HG03432 (cell line): ENCODE measurements around the gene VPS45.
"Not testable (repeated sequence)": the region's sequence is repeated elsewhere in the genome, so short reads cannot be mapped to it uniquely, and the experiment has no call there.

Experiments used
- ATAC-seq: cut with Tn5 transposase; IDR thresholded peaks from one replicate; pipeline ENCODE4 v1.9.1; 2021; ENCODE audit warnings: mild to moderate bottlenecking, moderate library complexity; ENCODE audit not compliant: unreplicated experiment

VPS45 gene

GRCh38 chr1:150185481-150185880, 117.9 kb downstream of the VPS45 start:
- ATAC-seq: no peak

DNA sequence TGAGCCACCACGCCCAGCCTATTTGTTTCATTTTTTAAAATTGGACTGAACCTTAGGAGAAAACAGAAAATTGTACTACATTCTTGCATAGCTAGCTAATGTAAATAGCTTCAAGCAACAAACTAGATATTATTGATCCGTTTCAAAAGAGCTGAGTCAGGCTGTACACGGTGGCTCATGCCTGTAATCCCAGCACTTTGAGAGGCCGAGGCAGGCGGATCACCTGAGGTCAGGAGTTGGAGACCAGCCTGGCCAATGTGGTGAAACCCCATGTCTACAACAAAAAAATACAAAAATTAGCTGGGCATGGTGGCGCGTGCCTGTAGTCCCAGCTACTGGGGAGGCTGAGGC, 118.8 kb downstream of the VPS45 start:
- not testable (repeated sequence) for ATAC-seq

DNA sequence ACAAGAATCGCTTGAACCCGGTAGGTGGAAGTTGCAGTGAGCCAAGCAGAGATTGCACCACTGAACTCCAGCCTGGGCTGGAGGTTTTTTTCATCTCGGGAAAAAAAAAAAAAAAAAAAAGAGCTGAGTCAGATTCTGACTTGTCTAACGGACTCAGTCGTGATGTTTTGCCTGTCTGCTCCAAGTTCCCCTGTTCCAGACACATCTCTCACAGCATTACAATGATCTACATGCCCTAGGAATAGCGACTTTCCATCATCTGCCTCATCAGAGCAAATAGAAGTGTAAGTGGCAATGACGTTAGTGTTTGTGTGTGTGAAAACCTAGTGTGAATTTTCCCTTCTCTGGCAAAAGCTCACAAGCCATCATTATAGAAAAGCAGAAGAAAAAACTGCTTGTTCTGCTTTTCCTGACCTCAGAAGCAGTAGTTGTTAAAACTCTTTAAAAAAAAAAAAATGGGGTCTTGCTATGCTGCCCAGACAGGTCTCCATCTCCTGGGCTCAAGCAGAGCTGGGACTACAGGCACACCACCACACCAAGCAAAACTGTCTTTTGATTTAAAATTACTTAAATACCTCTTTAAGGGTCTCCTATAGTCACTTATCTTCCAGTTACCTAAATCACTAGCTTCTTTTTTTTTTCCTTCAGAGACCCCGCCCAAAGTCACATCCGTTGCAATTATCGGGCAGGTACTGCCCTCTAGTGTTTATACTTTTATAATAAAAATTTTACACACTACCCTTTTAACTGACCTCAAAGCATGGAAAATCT, 119.4 kb downstream of the VPS45 start:
- ATAC-seq: no peak

DNA sequence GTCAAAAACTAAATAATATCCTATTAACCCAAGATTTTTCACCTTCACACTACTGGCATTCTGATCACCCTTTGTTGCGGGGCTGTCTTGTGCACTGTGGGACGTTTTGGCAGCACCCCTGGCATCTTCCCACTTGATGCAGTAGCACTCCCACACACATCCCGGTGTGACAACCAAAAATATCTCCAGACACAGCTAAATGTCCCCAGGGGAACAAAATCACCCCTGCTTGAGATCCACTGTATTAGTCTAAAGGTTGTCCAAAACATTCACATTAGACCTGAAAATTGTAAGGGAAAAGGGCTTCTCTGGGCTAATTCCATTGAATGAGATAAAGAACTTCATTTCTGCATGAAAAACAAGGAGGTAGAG, 120.0 kb downstream of the VPS45 start:
- ATAC-seq: no peak

GRCh38 chr1:150192012-150192411, 124.4 kb downstream of the VPS45 start:
- no peak for ATAC-seq

DNA sequence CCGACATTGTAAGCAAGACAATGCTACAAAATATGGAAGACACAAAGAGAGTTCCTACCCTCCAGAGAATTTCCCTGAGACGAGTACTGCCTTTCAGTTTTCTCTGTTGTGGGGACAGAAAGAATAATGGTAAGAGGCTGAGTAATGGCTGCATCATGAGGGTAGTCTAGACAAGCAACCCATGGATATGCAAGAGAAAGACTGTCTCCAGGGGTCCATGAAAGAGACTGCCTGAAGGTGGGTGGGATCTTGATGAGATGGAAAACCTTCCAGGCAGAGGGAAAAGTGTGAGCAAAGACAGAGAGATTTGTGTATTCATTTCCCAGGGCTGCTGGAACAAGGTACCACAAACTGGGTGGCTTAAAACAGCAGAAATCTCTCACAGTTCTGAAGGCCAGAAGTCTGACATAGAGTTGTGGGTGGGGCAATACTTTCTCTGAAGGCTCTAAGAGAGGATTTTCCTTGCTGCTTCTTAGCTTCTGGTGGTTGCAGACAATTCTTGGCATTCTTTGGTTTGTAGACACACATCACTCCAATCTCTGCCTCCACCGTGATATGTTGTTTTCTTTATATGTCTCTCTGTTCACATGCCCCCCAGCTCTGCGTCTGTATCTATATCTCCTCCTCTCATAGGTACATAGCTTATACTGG, 126.9 kb downstream of the VPS45 start:
- ATAC-seq: no peak
